ENCODE measurements around the gene CYP26B1.

The CYP26B1 gene, protein sequence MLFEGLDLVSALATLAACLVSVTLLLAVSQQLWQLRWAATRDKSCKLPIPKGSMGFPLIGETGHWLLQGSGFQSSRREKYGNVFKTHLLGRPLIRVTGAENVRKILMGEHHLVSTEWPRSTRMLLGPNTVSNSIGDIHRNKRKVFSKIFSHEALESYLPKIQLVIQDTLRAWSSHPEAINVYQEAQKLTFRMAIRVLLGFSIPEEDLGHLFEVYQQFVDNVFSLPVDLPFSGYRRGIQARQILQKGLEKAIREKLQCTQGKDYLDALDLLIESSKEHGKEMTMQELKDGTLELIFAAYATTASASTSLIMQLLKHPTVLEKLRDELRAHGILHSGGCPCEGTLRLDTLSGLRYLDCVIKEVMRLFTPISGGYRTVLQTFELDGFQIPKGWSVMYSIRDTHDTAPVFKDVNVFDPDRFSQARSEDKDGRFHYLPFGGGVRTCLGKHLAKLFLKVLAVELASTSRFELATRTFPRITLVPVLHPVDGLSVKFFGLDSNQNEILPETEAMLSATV

DNA sequence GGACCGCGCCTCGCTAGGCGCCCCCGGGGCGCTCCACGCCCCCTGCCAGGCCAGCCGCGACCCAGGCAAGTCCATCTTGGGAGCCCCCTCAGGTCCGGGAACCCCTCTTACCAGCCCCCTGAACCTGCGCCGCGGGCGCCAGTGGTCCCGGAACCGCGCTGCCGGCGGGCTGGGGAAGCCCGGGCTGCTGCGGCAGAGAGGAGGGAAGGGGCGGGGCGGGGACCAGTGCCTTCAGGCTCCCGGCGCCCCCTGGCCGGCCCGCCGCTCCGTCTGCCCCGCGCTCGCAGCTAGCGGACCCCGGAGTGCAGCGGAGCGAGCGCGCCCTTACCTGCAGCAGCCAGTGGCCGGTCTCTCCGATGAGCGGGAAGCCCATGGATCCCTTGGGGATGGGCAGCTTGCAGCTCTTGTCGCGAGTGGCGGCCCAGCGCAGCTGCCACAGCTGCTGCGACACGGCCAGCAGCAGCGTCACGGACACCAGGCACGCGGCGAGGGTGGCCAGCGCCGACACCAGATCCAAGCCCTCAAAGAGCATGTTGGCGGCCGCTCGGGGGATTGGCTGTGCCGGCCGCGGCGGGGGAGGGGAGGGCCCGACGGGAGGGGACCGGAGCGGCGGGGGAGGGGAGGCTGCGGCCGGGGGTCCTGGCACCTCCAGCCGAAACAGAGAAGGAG, at the start of gene CYP26B1:
Gene CYP26B1 (minus strand): TSS at position 560 of the 669 bp plus-strand sequence. CDS start 28 bp downstream, at position 532.
- TF ChIP-seq ZBTB7A (IDR thresholded peaks at IDR 0.05; ENCODE audit: low read depth) (0 out of 2 replicates have a peak, but pooled peaks have one; percentile 55), RAD21 (IDR thresholded peaks at IDR 0.05; ENCODE audit: low read depth) (no peak)
- TF ChIP-seq, protein P1, sequence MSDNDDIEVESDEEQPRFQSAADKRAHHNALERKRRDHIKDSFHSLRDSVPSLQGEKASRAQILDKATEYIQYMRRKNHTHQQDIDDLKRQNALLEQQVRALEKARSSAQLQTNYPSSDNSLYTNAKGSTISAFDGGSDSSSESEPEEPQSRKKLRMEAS (IDR thresholded peaks at IDR 0.05): peak; percentile 80

DNA sequence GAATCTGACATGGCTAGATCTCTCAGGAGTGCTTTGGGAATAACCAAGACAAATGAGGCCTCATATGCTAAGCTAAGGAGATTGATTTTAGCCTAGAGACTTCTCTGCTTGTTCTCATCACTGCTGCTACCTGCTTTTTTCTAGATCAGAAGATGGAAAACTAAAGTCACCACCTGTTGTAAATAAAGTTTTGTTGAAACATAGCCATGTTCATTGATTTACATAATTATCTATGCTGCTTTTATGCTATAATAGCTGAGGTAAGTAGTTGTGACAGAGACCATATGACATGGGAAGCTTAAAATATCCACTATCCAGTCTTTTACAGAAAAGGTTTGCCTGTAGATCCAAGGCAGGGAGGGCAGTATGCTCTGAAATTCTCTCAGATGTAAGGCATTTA, 46.1 kb upstream of the CYP26B1 start:
- no peak for TF ChIP-seq TAF1 (IDR thresholded peaks at IDR 0.05; ENCODE audit: low read depth)
- no peak for TF ChIP-seq ZBTB7A (IDR thresholded peaks at IDR 0.05; ENCODE audit: low read depth)
- TF ChIP-seq YY1 (IDR thresholded peaks at IDR 0.05; ENCODE audit: low read depth): no peak
- TF ChIP-seq, protein P2, sequence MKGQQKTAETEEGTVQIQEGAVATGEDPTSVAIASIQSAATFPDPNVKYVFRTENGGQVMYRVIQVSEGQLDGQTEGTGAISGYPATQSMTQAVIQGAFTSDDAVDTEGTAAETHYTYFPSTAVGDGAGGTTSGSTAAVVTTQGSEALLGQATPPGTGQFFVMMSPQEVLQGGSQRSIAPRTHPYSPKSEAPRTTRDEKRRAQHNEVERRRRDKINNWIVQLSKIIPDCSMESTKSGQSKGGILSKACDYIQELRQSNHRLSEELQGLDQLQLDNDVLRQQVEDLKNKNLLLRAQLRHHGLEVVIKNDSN (IDR thresholded peaks at IDR 0.05): no peak
- no peak for TF ChIP-seq EGR1 (IDR thresholded peaks at IDR 0.05)
- no peak for TF ChIP-seq CEBPB (IDR thresholded peaks at IDR 0.05)
- TF ChIP-seq, protein P3, sequence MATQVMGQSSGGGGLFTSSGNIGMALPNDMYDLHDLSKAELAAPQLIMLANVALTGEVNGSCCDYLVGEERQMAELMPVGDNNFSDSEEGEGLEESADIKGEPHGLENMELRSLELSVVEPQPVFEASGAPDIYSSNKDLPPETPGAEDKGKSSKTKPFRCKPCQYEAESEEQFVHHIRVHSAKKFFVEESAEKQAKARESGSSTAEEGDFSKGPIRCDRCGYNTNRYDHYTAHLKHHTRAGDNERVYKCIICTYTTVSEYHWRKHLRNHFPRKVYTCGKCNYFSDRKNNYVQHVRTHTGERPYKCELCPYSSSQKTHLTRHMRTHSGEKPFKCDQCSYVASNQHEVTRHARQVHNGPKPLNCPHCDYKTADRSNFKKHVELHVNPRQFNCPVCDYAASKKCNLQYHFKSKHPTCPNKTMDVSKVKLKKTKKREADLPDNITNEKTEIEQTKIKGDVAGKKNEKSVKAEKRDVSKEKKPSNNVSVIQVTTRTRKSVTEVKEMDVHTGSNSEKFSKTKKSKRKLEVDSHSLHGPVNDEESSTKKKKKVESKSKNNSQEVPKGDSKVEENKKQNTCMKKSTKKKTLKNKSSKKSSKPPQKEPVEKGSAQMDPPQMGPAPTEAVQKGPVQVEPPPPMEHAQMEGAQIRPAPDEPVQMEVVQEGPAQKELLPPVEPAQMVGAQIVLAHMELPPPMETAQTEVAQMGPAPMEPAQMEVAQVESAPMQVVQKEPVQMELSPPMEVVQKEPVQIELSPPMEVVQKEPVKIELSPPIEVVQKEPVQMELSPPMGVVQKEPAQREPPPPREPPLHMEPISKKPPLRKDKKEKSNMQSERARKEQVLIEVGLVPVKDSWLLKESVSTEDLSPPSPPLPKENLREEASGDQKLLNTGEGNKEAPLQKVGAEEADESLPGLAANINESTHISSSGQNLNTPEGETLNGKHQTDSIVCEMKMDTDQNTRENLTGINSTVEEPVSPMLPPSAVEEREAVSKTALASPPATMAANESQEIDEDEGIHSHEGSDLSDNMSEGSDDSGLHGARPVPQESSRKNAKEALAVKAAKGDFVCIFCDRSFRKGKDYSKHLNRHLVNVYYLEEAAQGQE (IDR thresholded peaks at IDR 0.05; ENCODE audit: low read depth): no peak
- TF ChIP-seq, protein P1 (IDR thresholded peaks at IDR 0.05): no peak
- no peak for TF ChIP-seq EP300 (IDR thresholded peaks at IDR 0.05; ENCODE audit: borderline replicate concordance)
- no peak for TF ChIP-seq TCF12 (IDR thresholded peaks at IDR 0.05; ENCODE audit: low read depth)
- no peak for TF ChIP-seq CREB1 (IDR thresholded peaks at IDR 0.05; ENCODE audit: low read depth)
- TF ChIP-seq TEAD4 (IDR thresholded peaks at IDR 0.05): no peak
- TF ChIP-seq FOXM1 (IDR thresholded peaks at IDR 0.05; ENCODE audit: borderline replicate concordance, low read depth): no peak
- TF ChIP-seq RAD21 (IDR thresholded peaks at IDR 0.05; ENCODE audit: low read depth): no peak

DNA sequence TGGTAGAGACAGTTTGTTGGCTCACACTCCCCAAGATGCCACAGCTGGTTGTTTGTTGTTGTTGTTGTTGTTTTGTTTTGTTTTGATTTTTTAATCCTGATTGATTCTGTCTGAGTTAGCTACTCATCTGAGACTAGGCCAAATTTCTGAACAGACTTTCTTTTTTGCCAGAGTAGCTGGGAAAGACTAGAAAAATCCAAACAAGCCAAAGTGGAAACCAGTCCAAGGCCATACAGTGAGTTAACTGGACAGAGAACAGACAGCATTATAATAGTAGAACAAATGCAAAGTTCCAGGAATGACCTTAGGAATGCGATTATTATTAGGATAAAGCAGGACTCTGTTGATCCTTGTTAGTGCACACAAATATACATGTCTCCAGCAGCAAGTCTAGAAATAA, 43.8 kb upstream of the CYP26B1 start:
- TF ChIP-seq EGR1 (IDR thresholded peaks at IDR 0.05) (no peak), TCF12 (IDR thresholded peaks at IDR 0.05; ENCODE audit: low read depth) (no peak), NFIC (IDR thresholded peaks at IDR 0.05) (no peak), EP300 (IDR thresholded peaks at IDR 0.05; ENCODE audit: borderline replicate concordance) (no peak), FOXM1 (IDR thresholded peaks at IDR 0.05; ENCODE audit: borderline replicate concordance, low read depth) (no peak), YY1 (IDR thresholded peaks at IDR 0.05; ENCODE audit: low read depth) (no peak), RAD21 (IDR thresholded peaks at IDR 0.05; ENCODE audit: low read depth) (no peak), CREB1 (IDR thresholded peaks at IDR 0.05; ENCODE audit: low read depth) (no peak), CEBPB (IDR thresholded peaks at IDR 0.05) (no peak), ZBTB7A (IDR thresholded peaks at IDR 0.05; ENCODE audit: low read depth) (no peak), TEAD4 (IDR thresholded peaks at IDR 0.05) (no peak), TAF1 (IDR thresholded peaks at IDR 0.05; ENCODE audit: low read depth) (no peak)
- TF ChIP-seq, protein P2 (IDR thresholded peaks at IDR 0.05): no peak
- TF ChIP-seq, protein P3 (IDR thresholded peaks at IDR 0.05; ENCODE audit: low read depth): no peak
- TF ChIP-seq, protein P1 (IDR thresholded peaks at IDR 0.05): no peak

DNA sequence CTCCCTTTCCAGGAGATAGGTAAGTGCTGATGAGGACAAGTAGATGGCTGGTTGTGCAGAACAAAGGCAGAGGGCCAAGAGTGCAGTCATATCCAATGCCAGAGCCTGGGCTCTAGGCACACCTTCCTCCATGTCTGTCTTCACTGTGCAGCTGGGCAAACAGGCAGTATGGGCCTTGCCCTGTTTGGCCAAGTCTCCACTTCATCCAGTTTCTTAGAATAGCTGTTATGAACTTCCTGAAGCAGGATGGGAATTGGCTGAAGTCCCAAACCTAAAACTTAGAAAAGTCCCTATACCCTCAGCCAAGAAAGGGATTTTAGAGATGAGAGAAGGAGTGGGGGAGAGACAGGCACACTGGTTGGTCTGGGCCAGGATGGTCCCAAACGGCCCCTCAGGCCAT, 37.5 kb upstream of the CYP26B1 start:
- TF ChIP-seq YY1 (IDR thresholded peaks at IDR 0.05; ENCODE audit: low read depth): no peak
- TF ChIP-seq, protein P1 (IDR thresholded peaks at IDR 0.05): no peak
- TF ChIP-seq CEBPB (IDR thresholded peaks at IDR 0.05): no peak
- TF ChIP-seq EP300 (IDR thresholded peaks at IDR 0.05; ENCODE audit: borderline replicate concordance): no peak
- TF ChIP-seq, protein P3 (IDR thresholded peaks at IDR 0.05; ENCODE audit: low read depth): no peak
- TF ChIP-seq, protein P2 (IDR thresholded peaks at IDR 0.05): no peak
- TF ChIP-seq EGR1 (IDR thresholded peaks at IDR 0.05): no peak
- no peak for TF ChIP-seq TAF1 (IDR thresholded peaks at IDR 0.05; ENCODE audit: low read depth)
- no peak for TF ChIP-seq RAD21 (IDR thresholded peaks at IDR 0.05; ENCODE audit: low read depth)
- TF ChIP-seq NFIC (IDR thresholded peaks at IDR 0.05): no peak
- no peak for TF ChIP-seq TEAD4 (IDR thresholded peaks at IDR 0.05)
- TF ChIP-seq CREB1 (IDR thresholded peaks at IDR 0.05; ENCODE audit: low read depth): no peak
- TF ChIP-seq FOXM1 (IDR thresholded peaks at IDR 0.05; ENCODE audit: borderline replicate concordance, low read depth): no peak
- no peak for TF ChIP-seq ZBTB7A (IDR thresholded peaks at IDR 0.05; ENCODE audit: low read depth)
- TF ChIP-seq TCF12 (IDR thresholded peaks at IDR 0.05; ENCODE audit: low read depth): no peak
